Measurements from ENCODE around the gene TMC3.

TMC3 gene

GRCh38 chr15:81338170-81339007 lies 35.6 kb downstream of the TMC3 start:
- DNase-seq (ENCODE audit: low read depth), result peak; percentile 94
- H3K4me3 ChIP-seq (replicated peaks; ENCODE audit: low read depth, low read length), result no peak overlapping the region
- TF ChIP-seq CTCF (IDR thresholded peaks at IDR 0.05; ENCODE audit: low read length, missing control alignments), result no peak

- peak; percentile 16 for DNase-seq (ENCODE audit: low read depth)
- H3K4me3 ChIP-seq (replicated peaks; ENCODE audit: low read depth, low read length), result no peak overlapping the region
- TF ChIP-seq CTCF (IDR thresholded peaks at IDR 0.05; ENCODE audit: low read length, missing control alignments), result no peak
Observed at GRCh38 chr15:81337713-81338157, 36.3 kb downstream of the TMC3 start.

- TF ChIP-seq CTCF (IDR thresholded peaks at IDR 0.05; ENCODE audit: low read length, missing control alignments), result no peak
- H3K4me3 ChIP-seq (replicated peaks; ENCODE audit: low read depth, low read length), result no peak overlapping the region
Observed at GRCh38 chr15:81337241-81337640, 36.8 kb downstream of the TMC3 start.

GRCh38 chr15:81336568-81336967 lies 37.4 kb downstream of the TMC3 start:
- DNase-seq (ENCODE audit: low read depth), result peak; percentile 58
- TF ChIP-seq CTCF (IDR thresholded peaks at IDR 0.05; ENCODE audit: low read length, missing control alignments), result peak; percentile 49
- no peak overlapping the region for H3K4me3 ChIP-seq (replicated peaks; ENCODE audit: low read depth, low read length)

More at GRCh38 chr15:81337241-81337640, 36.8 kb downstream of the TMC3 start:
- DNase-seq (ENCODE audit: low read depth), result no peak

- no peak for DNase-seq (ENCODE audit: low read depth)
- no peak overlapping the region for H3K4me3 ChIP-seq (replicated peaks; ENCODE audit: low read depth, low read length)
- TF ChIP-seq CTCF (IDR thresholded peaks at IDR 0.05; ENCODE audit: low read length, missing control alignments), result no peak
Observed at GRCh38 chr15:81335631-81336030, 38.4 kb downstream of the TMC3 start.

GRCh38 chr15:81334768-81335435 lies 39.1 kb downstream of the TMC3 start:
- H3K4me3 ChIP-seq (replicated peaks; ENCODE audit: low read depth, low read length), result no peak overlapping the region
- TF ChIP-seq CTCF (IDR thresholded peaks at IDR 0.05; ENCODE audit: low read length, missing control alignments), result no peak
- DNase-seq (ENCODE audit: low read depth), result peak; percentile 80
